ENCODE measurements around the gene KCNH3. TPM values are rescaled to one million over a fixed set of nuclear protein-coding genes. Genes with fewer than 3 reads are reported as not detected.

KCNH3 gene
- not detected for total RNA-seq

GRCh38 chr12:49538510-49539403 lies at the start of gene KCNH3:
KCNH3 (plus strand) TSS chr12:49539030; CDS start chr12:49539417, 387 bp downstream.

GRCh38 chr12:49567611-49568441 lies 29.0 kb downstream of the KCNH3 start, which contains the start of gene MCRS1:
MCRS1 (minus strand) TSS chr12:49568142; CDS start chr12:49566731, 1,411 bp downstream.

GRCh38 chr12:49605539-49605938 lies 66.7 kb downstream of the KCNH3 start, which contains the start of gene FAM186B:
FAM186B (minus strand) TSS chr12:49605639; CDS start chr12:49605477, 162 bp downstream.

Small RNA genes within 50 kb of the gene (small RNA-seq; reads per million reads assigned to genes)
- 0 reads per million in 2 donors for gene POLR2KP1
- 0 to 0.17 reads per million in 2 donors for gene RNU6-834P

Other genes with a start within 250 kb of the KCNH3 start
- not detected for gene PRPH, start 243.9 kb upstream of the KCNH3 start, total RNA-seq
- 10 to 100 TPM; 26.8 to 45.0 TPM for gene TROAP, start 215.8 kb upstream of the KCNH3 start, total RNA-seq
- gene C1QL4, start 201.8 kb upstream of the KCNH3 start, total RNA-seq: under 1 TPM in 1 of 2 donors, not detected in 1; under 0.01 TPM
- 1 to 10 TPM; 1.7 to 5.3 TPM for gene DNAJC22, start 192.1 kb upstream of the KCNH3 start, total RNA-seq
- gene SPATS2, start 171.6 kb upstream of the KCNH3 start, total RNA-seq: 10 to 100 TPM; 24.8 to 35.0 TPM
- gene MCRS1, start 29.1 kb downstream of the KCNH3 start, total RNA-seq: 10 to 100 TPM; 52.3 to 66.9 TPM
- 1 to 10 TPM in 1 of 2 donors, under 1 TPM in 1; 1.00 to 1.7 TPM for gene FAM186B, start 66.6 kb downstream of the KCNH3 start, total RNA-seq
- gene PRPF40B, start 84.5 kb downstream of the KCNH3 start, total RNA-seq: 10 to 100 TPM in 1 of 2 donors, 1 to 10 TPM in 1; 10.0 to 10.7 TPM
- gene FMNL3, start 168.4 kb downstream of the KCNH3 start, total RNA-seq: 10 to 100 TPM; 27.6 to 28.2 TPM
- gene TMBIM6, start 202.5 kb downstream of the KCNH3 start, total RNA-seq: 100 to 1,000 TPM; 293 to 348 TPM

All from melanocyte of skin (primary cell).